Transverse colon (tissue), 4 donors: ENCODE results near the gene ALDOC. TPM values are rescaled to one million over a fixed set of nuclear protein-coding genes. Genes with fewer than 3 reads are reported as not detected.
A peak's percentile ranks its signal among the peaks of the same experiment; 100 is the strongest.
"Not testable (repeated sequence)": the region's sequence is repeated elsewhere in the genome, so short reads cannot be mapped to it uniquely, and the experiment has no call there.

Experiments
- DNase-seq: peaks from one replicate; pipeline ENCODE4 v3.0.0-alpha.2; 2019
- H3K27ac ChIP-seq, 4 donors: fragments of 200-600 bp; sonication (generic); 2 replicates each; pipeline ENCODE4 v1.5.1; 2016 to 2018; ENCODE audit warnings: inconsistent platforms in 4 of 4
- H3K27me3 ChIP-seq: fragments of 200-600 bp; sonication (generic); 2 replicates; pipeline ENCODE4 v1.5.1; 2017; ENCODE audit warnings: inconsistent platforms
- H3K36me3 ChIP-seq, 4 donors: fragments of 200-600 bp; sonication (generic); 2 replicates each; pipeline ENCODE4 v1.5.1; 2017 to 2019; ENCODE audit warnings: inconsistent platforms in 4 of 4
- H3K4me1 ChIP-seq, 4 donors: fragments of 200-600 bp; sonication (generic); 2 replicates each; pipeline ENCODE4 v1.5.1; 2017 to 2020; ENCODE audit warnings: inconsistent platforms in 4 of 4
- H3K4me3 ChIP-seq, 4 donors: fragments of 200-600 bp; sonication (generic); 1 replicate in 1 of 4; 2 replicates in 3 of 4; pipeline versions ENCODE4 v1.5.1 to v1.6.1; 2017 to 2019; ENCODE audit warnings: inconsistent platforms in 4 of 4
- H3K9me3 ChIP-seq, 2 donors: fragments of 200-600 bp; sonication (generic); 2 replicates each; pipeline ENCODE4 v1.5.1; 2017 to 2019; ENCODE audit warnings: inconsistent platforms in 2 of 2
- CTCF ChIP-seq, 5 experiments: fragments of 200-600 bp in 3 of 5; fragments of 450-650 bp in 2 of 5; sonication (generic) in 3 of 5; IDR thresholded peaks; 1 replicate in 2 of 5; 2 replicates in 3 of 5; pipeline ENCODE4 v1.5.1; 2016 to 2017; ENCODE audit warnings: antibody characterized with exemption in 5 of 5, inconsistent platforms in 3 of 5, mild to moderate bottlenecking in 2 of 5, moderate library complexity in 1 of 5
- EP300 ChIP-seq: sonication (generic); formaldehyde crosslinking; IDR thresholded peaks from one replicate; pipeline ENCODE4 v1.6.1; 2017; ENCODE audit warnings: antibody characterized with exemption, low read depth
- POLR2A ChIP-seq: fragments of 450-650 bp; IDR thresholded peaks from one replicate; pipeline ENCODE4 v1.6.1; 2016; ENCODE audit warnings: antibody characterized with exemption, mild to moderate bottlenecking, moderate library complexity
- POLR2AphosphoS5 ChIP-seq, 3 donors: sonication (generic); formaldehyde crosslinking; IDR thresholded peaks; one replicate each; pipeline ENCODE4 v1.6.1; 2016; ENCODE audit warnings: antibody characterized with exemption in 3 of 3
- WGBS, 2 donors: methylation state at CpG; one replicate each; pipeline ENCODE4 v1.1.5; 2018; ENCODE audit warnings: low coverage in 1 of 2; 5-methylcytosine and 5-hydroxymethylcytosine counted together
- in situ Hi-C, 4 donors: fragments of 200-750 bp; cut with MboI; loops; one replicate each; pipeline versions ENCODE4 v1.15.0 to v1.15.1; 2017; ENCODE audit warnings: low sequenced_read_pairs in 3 of 4, low pct_ligation_motif_present in 1 of 4, low pct_unique_long_range_greater_than_20kb in 1 of 4
- intact Hi-C: fragments of 100-400 bp; cut with DNase I; formaldehyde crosslinking; loops from one replicate; pipeline ENCODE4 v1.15.1; 2023; ENCODE audit warnings: low total_unique reads
- total RNA-seq, 4 donors: library from RNA; depleted of rRNA; stranded (reverse); fragments of >200 nt; gene quantifications; one replicate each; pipeline ENCODE4 v1.1.0, GENCODE V29; 2016

ALDOC gene
- total RNA-seq, 4 donors from 2014 or later = 3.0 to 46.1 (median 18.7) TPM

- TF ChIP-seq CTCF (IDR thresholded peaks at IDR 0.05) = no peak
- no peak for TF ChIP-seq POLR2AphosphoS5 (IDR thresholded peaks at IDR 0.05)
- TF ChIP-seq POLR2A = no peak
- no peak for TF ChIP-seq EP300
- no peaks in the 10 kb centered on the region for H3K27me3 ChIP-seq
- no peak within 1 kb of the TSS for H3K4me3 ChIP-seq
- no peaks in the 10 kb centered on the region for H3K9me3 ChIP-seq
- H3K36me3 ChIP-seq = peaks cover 0 to 49% (median 20%) of the 10 kb centered on the region in 4 donors
- in situ Hi-C loops (loop anchor here in 2 of 4 donors (10.0 kb wide), 1 partner anchor 119 kb away; no protein-coding TSS in a partner anchor), intact Hi-C loops (loop anchor here (5.0 kb wide), 1 partner anchor 122 kb away; no protein-coding TSS in a partner anchor)
- H3K4me1 ChIP-seq = peaks cover 0 to 3% (median 0%) of the 10 kb centered on the region in 4 donors
- H3K27ac ChIP-seq = no peak within 1 kb of the TSS
- 69 to 80% methylated on average over 3 to 5 of the region's 5 CpGs for WGBS, 2 donors
- DNase-seq = no peak
Measured at GRCh38 chr17:28613931-28614381, 37.3 kb upstream of the ALDOC start, which contains the start of gene RSKR. TSS of gene RSKR (minus strand) at chr17:28614185. CDS start at chr17:28614161, 24 bp downstream.

GRCh38 chr17:28612936-28613872, 36.5 kb upstream of the ALDOC start:
- peak; percentile 21 for DNase-seq
- Histone ChIP-seq H3K36me3 (peaks cover 0 to 41% (median 17%) of the 10 kb centered on the region in 4 donors), H3K4me3 (no peak overlapping the region), H3K9me3 (no peaks in the 10 kb centered on the region), H3K4me1 (peaks cover 0 to 3% (median 0%) of the 10 kb centered on the region in 4 donors), H3K27ac (no peak overlapping the region), H3K27me3 (no peaks in the 10 kb centered on the region)
- intact Hi-C loops (loop anchor here (5.0 kb wide), 1 partner anchor 121 kb away; no protein-coding TSS in a partner anchor), in situ Hi-C loops (loop anchor here in 2 of 4 donors (10.0 kb wide), 1 partner anchor 118 kb away; no protein-coding TSS in a partner anchor)
- 82% methylated on average over 6 of the region's 6 CpGs; no CpG with 5 or more reads in 1 of the 2 donors for WGBS, 2 donors
- TF ChIP-seq POLR2AphosphoS5 (IDR thresholded peaks at IDR 0.05) (no peak), EP300 (no peak), CTCF (IDR thresholded peaks at IDR 0.05) (peak; percentile 52 to 61 (median 56)), POLR2A (no peak)

GRCh38 chr17:28612531-28612930, 35.8 kb upstream of the ALDOC start:
- intact Hi-C loops = loop anchor here (5.0 kb wide), 1 partner anchor 120 kb away; no protein-coding TSS in a partner anchor
- no peak overlapping the region for H3K4me3 ChIP-seq
- H3K4me1 ChIP-seq = peaks cover 0 to 3% (median 0%) of the 10 kb centered on the region in 4 donors
- H3K27me3 ChIP-seq = no peaks in the 10 kb centered on the region
- H3K27ac ChIP-seq = no peak overlapping the region
- no peak for TF ChIP-seq POLR2AphosphoS5 (IDR thresholded peaks at IDR 0.05)
- in situ Hi-C loops = loop anchor here in 2 of 4 donors (10.0 kb wide), 1 partner anchor 118 kb away; no protein-coding TSS in a partner anchor
- DNase-seq = no peak
- H3K36me3 ChIP-seq = peaks cover 0 to 35% (median 13%) of the 10 kb centered on the region in 4 donors
- no peaks in the 10 kb centered on the region for H3K9me3 ChIP-seq
- WGBS, 2 donors = 61 to 63% methylated on average over 2 of the region's 2 CpGs

GRCh38 chr17:28610376-28610775, 33.7 kb upstream of the ALDOC start:
- H3K4me1 ChIP-seq = peaks cover 0 to 3% (median 0%) of the 10 kb centered on the region in 4 donors
- intact Hi-C loops = loop anchor here (5.0 kb wide), 1 partner anchor 118 kb away; no protein-coding TSS in a partner anchor

GRCh38 chr17:28604031-28604430, 27.3 kb upstream of the ALDOC start:
- H3K27me3 ChIP-seq, H3K9me3 ChIP-seq, DNase-seq, H3K4me3 ChIP-seq, H3K27ac ChIP-seq, in situ Hi-C loops, H3K36me3 ChIP-seq: not testable (repeated sequence)
- H3K4me1 ChIP-seq = peaks cover 0 to 10% (median 9%) of the 10 kb centered on the region in 4 donors
- intact Hi-C loops = loop anchor here (10.0 kb wide), 1 partner anchor 59 kb away; no protein-coding TSS in a partner anchor
- WGBS, 2 donors = 94% methylated on average over 12 of the region's 31 CpGs; no CpG with 5 or more reads in 1 of the 2 donors

More at GRCh38 chr17:28610376-28610775, 33.7 kb upstream of the ALDOC start:
- peak; percentile 17 for DNase-seq
- TF ChIP-seq CTCF (IDR thresholded peaks at IDR 0.05) (no peak), POLR2A (no peak), EP300 (no peak), POLR2AphosphoS5 (IDR thresholded peaks at IDR 0.05) (no peak)
- Histone ChIP-seq H3K9me3 (no peaks in the 10 kb centered on the region), H3K36me3 (peaks cover 0 to 13% (median 4%) of the 10 kb centered on the region in 4 donors), H3K4me3 (no peak overlapping the region), H3K27me3 (no peaks in the 10 kb centered on the region), H3K27ac (peak overlapping the region in 2 of 4 donors; percentile 16 to 32)
- in situ Hi-C loops = loop anchor here in 2 of 4 donors (10.0 kb wide), 1 partner anchor 116 kb away; no protein-coding TSS in a partner anchor
- 42 to 68% methylated on average over 8 of the region's 8 CpGs for WGBS, 2 donors
